Stimulated activated CD8-positive, alpha-beta memory T cell treated with anti-CD3 and anti-CD28 coated beads, Interleukin-15, amount 100 ng/mL, for 1 hour (primary cell): ENCODE measurements around the gene GLCCI1.
A peak's percentile ranks its signal among the peaks of the same experiment; 100 is the strongest.

Source experiments
- DNase-seq: peaks from one replicate; pipeline ENCODE4 v3.0.0-alpha.2; 2020; ENCODE audit warnings: low read depth

GLCCI1 gene

DNA sequence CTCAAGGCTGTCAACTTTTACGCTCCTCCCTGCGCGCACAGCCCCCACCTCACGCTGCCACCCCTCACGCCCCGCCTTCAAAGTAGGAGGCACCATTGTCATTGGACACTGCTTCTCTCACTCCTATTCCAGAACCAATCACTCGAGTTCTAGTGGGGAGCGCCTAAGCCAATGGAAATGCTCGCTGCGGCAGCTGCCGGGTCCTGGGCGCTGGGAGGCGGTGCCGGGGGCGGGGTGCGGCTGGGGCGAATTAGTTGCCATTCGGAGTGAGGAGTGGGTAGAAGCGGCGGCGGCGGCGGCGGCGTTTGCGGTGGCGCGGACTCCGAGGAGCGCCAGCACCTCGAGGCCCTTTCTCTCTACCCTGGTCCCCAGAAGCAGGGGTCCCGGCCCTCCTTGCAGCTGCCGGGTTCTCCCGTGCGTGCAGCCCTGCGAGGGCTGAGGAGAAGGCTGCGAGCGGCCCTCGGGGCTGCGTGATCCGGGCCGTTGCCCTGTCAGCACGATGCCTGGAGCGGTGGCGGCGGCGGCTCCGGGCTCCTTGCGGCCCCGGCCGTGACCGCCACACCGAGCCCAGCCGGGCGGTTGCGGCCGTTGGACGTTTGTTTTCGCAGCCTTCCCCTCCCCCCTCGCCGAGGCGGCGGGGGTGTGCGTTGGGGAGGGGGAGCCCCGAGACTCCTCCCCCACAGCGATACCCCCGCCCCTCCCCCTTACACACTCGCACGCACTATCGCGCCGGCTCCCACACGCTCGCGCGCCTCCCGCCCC, at the start of gene GLCCI1:
Gene GLCCI1, plus strand, starts transcription at position 253 of the 762 bp plus-strand sequence. CDS start 555 bp downstream, outside the sequence.
- peak; percentile 91 for DNase-seq

DNA sequence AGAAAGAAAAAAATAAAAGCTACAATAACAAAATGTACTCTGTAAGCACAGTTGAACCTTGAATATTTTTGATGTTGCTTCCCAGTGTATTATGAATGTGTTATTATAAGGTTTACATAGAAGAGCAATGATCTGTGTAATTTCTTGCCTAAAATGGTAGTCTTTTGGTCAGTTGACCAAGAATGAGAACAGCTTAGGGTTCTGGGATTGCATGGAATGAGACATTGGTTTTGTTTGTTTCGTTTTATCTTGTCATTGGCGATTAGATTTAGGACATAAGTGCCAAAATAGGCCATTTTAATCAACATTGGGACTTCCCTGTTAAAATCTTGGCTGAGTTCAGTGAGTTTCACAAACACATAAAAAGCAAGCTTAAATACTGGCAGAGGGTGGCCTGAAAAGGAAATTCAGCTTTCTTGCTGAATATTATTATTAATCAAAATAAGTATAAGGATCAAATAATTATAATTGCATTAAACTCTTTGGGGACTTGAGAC, 49.1 kb upstream of the GLCCI1 start:
- no peak for DNase-seq

DNA sequence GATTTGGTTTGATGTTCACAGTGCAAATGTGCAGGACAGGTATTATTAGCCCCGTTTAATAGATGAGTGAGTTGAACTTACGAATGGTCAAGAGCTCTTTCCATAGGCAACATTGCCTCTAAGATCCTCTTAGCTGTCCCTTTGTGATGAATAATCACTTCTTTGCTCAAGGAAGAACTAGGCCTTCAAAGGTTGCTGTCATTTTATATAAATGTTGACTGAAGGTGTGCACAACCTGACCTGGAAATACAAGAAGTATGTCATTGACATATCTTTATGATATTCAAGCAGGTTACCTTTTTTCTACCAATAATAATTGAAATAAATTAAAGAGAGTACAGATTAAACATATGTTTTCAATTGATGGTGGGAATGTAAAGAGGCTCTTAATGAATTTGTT, 48.5 kb upstream of the GLCCI1 start:
- DNase-seq, result no peak

DNA sequence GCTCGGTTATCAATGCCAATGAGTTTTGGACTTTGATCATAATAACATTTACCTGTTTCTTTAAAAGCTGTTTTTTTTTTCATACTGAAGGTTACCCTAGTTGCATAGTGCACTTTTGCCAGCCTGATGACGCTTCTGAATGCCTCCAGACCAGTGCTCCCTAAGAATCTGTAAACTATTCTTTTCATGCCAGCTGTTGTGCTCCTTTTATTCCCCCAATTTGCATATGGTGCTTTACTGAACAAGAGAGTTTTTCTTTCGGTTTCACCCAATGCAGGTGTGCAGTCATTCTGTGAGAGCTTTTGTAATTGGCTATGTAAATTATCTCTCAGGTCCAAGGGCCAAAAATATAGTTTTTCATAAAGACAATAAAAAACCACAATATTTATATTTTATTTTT, 48.1 kb upstream of the GLCCI1 start:
- DNase-seq, result no peak

DNA sequence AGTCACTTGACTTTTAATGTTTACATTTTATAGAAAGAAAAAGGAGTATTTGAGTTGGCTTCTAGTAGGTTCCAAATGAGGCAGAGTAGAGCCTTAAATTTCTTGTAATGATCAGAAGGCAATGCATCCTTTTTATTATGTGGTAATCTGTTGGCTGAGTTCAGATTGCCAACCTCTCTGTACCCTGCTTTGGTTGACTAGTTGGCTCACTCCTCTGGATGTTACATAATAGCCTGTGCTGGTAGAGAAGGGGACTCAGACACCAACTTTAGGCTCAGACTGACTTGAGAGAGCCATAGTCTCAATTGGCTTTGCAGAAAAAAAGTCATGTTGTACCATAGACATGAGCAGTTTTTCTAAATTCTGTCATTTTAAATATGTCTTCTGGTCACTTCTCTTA, 46.8 kb upstream of the GLCCI1 start:
- DNase-seq, result no peak

DNA sequence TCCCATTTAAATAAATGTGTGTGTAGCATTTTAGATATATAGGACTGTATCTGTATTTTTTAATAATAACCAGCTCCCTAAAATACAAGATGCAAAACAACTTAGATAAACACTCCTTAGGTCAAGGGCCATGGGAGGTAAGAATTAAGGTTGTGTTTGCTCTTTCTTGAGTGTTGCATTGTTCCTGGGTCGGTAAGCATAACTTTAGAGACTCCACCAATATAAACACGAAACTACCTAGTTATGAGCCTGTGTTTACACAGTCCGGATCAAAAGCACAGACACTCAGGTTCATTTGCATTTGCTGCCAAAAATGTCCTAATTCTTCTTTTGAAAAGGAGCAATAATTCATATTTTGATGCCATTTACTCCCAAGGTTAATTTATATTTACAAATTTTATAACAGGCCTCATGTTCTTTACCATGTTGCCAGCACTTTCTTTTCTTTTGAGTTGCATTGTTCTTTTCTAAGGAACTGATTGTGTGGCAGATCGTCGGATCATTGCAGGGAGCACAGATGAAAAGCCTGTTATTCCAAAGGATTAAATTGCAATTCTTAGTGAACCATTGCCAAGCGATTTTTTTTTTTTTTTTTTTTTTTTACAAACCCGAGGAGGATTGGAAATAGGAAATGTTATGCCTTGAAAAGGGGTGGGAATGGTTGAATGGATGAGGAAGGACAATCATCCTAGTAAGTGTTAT, 45.8 kb upstream of the GLCCI1 start:
- DNase-seq, result no peak

DNA sequence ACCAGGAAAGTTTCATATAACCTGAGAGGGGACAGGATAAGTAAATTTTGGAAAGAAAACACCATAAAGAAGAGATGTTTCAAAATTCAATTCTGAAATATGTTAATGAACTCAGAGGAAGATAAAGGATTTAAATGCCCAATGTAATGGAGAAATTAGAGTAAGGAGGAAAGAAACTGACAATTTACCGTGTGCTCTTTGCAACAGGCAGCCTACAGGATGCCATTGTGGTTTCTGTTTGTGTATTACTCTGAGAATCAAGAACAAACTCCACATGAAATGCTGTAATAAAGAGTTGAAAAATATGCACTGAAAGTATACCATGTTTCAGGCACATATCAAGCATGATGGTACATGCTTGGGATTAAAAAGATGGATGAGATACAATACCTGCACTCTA, 44.8 kb upstream of the GLCCI1 start:
- no peak for DNase-seq

DNA sequence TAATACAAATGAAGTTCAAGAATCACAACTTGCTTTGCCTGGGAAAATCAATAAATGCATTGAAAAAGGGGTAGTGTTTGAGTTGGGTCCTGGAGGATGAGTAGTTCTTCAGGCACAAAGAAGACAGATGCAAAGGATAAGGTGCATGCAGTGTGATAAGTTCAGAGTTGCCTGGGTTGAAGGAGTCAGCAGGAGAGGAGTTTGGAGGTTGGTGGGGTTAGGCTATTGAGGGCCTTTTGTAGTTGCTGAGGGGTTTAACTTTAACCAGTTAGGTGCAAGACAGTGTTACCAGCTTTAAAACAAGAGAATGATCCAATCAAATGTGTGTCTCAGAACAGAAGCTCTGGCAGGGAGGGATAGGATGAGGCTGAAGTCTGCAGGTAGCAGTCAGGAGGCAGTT, 44.3 kb upstream of the GLCCI1 start:
- no peak for DNase-seq

DNA sequence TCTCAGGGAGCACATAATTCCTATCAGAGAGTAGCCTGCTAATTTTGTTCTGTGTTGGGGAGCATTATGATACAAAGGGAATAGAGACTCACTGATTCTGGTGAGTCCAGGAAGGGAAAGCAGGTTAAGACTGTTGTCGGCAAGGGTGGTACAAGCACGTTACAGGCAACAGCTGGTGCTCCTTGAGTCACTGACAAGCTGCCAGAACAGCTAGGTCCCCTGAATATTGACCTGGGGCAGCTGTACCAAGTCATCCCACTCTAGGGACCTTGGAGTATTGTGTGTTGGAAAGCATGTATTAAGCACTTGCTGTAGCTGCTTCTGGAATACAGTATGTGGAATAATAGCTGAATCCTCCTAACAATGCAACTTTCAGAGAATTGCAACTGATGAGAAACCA, 37.0 kb upstream of the GLCCI1 start:
- no peak for DNase-seq

DNA sequence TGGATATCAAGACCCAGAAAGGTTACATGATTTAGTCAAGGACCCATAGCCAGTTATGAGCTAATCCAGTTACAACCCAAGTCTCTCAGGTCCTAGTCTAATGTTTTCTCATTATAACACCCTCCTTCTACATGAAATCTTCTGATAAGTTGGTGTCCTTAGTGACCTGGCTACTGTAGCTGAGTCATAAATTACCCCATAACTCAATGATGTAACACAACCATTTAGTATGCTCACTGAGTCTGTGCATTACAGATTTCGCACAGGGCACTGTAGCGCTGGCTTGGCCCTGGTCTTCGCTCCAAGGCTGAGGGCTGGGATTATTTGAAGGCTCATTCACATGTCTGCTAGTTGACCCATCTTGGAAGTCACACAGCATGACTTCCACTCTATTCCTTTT, 36.0 kb upstream of the GLCCI1 start:
- no peak for DNase-seq

DNA sequence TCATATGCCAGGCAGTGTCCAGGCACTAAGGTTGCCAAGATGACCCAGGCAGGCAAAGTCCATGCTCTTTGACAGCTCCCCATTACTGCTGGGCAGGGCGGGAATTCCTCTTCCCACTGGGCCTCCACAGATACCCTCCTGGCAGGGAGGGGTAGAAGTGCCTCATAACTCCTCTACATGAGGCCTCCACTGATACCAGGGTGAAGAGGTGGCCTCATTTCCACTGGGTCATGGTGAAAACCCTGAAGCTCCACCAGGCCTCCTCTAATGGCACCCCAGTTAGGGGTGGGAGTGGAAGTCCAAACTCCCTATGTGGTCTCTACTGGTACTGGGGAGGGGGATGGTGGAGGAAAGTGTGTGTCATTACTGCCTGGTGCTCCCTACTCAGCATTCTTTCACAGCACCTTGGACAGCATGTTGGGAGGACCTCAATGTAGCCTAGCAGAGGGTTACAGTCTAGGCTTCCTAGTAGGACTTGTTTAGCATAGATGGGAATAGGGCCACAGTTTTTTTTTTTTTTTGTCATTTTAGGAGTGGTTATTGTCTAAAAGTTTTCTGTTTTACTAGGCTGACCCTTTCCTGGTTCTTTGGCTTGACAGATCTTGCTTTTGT, 34.6 kb upstream of the GLCCI1 start:
- no peak for DNase-seq

DNA sequence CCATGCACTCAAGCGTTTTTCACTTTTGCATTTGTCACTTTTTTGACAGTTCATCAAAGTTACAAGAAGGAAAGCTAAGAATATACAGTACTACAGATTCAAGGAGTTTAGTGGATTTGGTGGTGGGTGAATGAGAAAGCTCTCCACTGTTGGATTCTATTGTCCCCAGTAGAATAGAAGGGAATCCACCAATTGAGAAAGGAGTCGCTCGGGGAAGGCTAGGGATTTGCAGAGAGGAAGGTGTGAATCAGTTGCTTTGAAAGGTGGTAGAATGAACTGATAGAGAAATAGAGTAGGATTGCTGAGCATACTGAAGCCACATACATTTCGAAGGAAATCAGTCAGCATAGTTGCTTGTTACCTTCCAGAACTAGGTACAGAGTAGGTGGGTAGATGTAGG, 33.7 kb upstream of the GLCCI1 start:
- DNase-seq, result no peak

DNA sequence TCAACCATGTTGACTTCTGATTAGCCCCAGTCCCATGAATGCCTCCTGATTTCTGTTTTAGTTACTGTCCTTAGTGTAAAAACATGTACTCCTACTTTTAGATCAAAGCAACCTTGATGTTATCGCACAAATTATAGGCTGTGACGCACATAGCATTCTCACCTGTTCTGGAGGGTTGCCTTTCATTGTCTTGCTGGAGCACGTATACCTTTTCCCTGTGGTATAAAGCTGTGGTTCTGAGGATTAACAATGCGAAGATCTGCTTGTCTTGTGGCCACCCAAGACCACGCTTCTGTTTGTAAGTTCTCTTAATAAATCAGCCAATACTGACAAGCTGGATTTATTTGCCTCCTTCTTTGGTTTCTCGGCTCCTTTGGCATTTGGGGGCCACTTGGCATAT, 30.1 kb upstream of the GLCCI1 start:
- no peak for DNase-seq

DNA sequence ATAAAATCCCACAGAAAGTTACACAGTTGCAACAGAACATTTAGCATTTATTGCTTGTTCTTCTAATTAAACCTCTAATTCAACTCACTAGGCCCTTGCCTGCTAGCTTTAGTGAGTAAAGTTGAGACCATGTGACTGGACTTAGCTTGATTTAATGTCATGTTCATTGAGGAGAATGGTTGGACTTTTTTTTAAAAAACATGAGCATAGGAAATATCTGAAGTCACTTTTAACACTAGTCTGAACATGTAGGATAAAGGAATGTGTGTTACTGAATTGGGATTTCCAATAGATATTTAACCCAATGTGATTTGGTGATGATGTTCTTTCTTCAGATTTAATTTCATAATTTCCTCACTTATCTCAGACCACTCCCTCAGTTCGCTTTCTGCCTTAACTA, 24.6 kb upstream of the GLCCI1 start:
- DNase-seq, result no peak

DNA sequence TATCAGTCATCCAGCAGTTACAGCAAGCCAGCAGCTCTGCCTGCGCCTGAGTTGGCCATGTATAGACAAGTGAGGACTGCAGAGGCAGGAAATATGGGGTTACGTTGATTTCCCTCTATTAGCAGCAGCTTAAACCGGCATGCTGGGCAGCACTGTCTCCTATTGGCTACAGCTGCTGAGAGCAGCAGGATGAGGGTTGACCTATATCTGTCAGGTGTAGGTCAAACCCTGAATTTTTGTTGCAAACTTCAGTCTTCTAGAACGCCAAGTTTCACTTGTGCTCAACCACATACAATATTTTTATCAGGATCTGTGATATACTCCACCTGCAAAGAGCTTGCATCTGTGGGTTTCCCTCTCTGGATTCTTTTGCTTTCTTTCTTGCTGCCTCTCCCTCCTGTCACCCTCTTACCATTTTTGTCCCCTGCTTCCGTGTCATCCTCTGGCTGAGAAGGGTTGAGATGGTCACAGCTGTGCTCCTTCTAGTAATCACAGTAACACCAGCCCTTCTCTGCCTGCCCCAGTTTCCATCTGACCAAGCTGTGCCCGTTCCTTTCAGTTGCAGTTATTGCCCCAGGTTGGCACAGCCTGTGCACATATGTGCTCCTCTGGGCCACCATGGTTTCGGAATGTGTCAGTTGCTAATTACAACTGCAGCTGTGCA, 23.8 kb upstream of the GLCCI1 start:
- DNase-seq, result peak; percentile 4

DNA sequence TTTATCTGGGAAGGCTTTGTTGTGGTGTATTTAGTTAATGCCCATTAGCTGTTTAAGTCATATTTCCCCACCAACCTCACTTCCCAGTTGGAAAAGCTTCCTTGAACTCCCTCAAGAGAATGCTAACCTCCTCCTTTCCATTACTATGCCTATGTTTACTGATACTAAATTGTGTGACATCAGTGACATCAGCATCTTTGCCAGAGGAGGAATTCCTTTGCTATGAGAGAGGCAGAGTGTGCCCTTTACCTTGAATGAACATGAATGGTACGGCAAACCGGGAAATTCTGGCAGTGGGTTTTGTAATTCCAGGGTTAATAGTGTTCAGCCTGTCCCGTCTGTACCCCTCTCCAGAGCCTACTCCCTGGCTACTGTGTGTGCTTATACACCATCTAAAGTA, 22.1 kb upstream of the GLCCI1 start:
- no peak for DNase-seq

DNA sequence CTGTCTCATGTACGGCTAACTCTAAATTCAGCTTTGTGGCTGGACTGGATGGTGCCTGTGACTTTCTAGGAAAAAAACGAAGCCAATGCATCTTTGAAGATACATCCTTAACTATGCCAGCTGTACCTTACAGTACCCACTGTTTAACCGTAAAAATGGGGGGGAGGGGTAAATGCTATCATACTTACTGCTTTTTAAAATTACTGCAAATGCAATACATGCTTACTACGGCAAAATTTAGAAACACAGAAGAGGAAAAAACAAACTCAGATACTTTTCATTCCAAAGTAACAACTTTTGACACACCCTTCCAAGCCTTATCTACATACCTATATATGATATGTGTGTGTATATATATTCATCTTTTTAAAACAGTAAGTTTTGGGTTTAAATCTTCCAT, 20.4 kb upstream of the GLCCI1 start:
- DNase-seq, result no peak

DNA sequence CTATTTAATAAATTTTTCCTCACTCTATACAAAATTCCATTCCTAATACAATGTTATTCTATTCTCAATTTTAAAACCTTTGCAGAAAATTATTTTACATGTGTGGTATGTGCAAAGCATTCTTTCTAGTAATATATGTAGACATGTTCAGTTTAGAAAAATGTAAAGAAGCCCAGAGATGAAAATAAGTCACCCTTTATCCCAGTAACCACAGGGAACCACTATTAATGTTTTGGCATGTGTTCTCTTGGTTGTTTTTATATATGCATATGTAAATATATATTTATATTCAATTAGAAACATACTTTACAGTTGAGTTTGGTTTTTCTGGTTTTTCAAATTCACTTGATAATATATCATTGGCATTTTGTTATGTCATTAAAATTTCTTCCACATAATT, 14.8 kb upstream of the GLCCI1 start:
- DNase-seq, result no peak

DNA sequence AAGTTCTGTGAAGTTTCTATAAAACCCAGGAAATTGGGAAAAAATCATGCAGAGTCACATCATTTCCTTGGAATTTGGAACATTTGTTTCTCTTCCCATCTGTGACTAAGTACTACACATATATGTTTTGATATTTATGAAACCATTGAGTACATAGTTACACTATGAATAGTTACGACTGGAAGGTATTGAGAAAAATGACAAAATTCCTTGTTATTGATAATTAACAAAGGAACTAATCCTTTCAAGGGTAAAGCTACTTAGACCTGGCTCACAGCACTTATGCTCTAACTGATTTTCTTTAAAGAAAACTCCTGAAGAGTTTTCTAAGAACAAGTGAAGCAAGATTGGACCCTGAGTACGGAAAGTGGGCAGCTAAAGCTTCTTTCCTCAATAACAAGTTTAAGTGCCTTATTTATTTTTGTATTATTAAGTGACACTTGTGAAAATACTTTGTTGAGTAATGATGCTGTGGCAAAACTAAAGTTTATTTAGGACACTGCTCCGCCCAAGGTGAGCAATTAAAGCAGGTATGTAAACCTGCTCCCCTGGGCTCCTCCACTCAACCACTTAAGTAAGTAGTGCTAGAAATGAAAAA, 12.0 kb upstream of the GLCCI1 start:
- DNase-seq, result no peak

DNA sequence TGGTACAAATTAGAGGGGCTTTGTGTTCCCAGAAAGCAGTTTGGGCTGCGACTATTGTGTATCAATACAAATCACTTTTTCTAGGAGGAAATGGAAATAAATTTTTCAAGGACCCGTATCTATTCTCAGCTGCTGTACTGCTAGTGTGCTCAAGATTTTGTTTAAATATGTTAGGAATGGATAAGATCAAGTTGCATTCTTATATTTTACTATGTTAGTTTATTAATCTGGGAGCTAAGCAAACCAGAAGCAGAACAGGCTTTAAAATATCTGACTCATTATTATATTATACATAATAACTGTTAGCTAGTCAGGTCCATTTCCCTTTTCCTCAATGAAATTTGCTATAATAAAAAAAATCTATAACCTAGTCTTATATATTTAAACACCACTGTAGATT, 11.1 kb upstream of the GLCCI1 start:
- DNase-seq, result no peak

DNA sequence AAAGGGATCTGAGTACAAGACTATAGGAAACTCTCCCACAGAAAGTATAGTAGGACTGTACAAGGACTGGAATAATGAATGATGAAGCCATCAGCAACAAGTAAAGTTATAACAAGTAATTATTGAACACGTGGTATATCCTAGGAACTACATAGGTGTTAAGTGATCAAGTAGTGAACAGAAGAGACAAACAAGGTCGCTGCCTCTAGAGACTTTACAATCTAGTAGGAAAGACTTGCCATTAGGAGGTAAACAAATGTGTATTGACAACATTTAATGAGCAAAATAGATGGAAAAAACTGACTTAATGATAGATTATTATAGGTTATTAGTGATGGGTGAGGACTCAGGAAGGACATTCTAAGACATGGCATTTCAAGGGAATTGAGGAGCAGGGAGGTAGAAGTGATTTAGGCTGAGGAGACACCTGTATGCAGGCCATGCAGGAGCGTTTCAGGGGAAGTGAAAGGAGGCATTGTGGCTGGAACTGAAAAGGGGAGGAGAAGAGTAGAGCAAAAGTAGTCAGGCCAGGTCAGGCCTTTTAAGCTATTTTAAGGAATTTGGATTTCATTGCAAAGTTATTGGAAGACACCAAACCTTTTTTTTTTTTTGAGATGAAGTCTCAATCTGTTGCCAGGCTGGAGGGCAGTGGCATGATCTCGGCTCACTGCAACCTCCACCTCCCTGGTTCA, 8.5 kb upstream of the GLCCI1 start:
- no peak for DNase-seq

DNA sequence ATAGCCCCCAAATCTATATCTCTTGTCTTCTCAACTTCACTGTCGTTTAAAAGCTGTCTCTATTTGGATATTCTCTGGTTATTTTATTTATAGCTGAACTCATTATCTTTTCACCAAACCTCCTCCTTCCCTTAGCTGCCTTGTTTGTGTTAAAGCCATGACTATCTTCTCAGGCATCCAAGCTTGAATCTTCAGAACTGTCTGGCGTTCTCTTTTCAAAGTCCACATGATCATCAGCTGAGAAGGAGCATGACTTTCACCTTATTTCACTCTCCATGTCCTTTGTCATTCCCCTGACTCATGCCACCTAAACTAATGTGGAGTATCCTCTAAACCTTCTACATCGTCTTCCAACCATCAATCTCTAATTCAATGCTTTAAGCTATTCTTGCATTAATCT, 5.7 kb upstream of the GLCCI1 start:
- DNase-seq, result no peak
